Gastroesophageal sphincter (tissue), 3 donors: ENCODE results near the gene ZFR2.

Source experiments
- EP300 ChIP-seq: sonication (generic); formaldehyde crosslinking; IDR thresholded peaks from one replicate; pipeline ENCODE4 v1.6.1; 2017; ENCODE audit warnings: antibody characterized with exemption, mild to moderate bottlenecking
- POLR2A ChIP-seq, 2 donors: fragments of 450-650 bp; IDR thresholded peaks; one replicate each; pipeline ENCODE4 v1.6.1; 2017; ENCODE audit warnings: antibody characterized with exemption in 2 of 2, mild to moderate bottlenecking in 2 of 2, moderate library complexity in 1 of 2
- POLR2AphosphoS5 ChIP-seq: sonication (generic); formaldehyde crosslinking; IDR thresholded peaks from one replicate; pipeline ENCODE4 v1.6.1; 2017; ENCODE audit warnings: antibody characterized with exemption
- TF ChIP-seq, protein P1 (sequence below), 4 experiments: fragments of 200-600 bp in 2 of 4; fragments of 450-650 bp in 2 of 4; sonication (generic) in 1 of 4; IDR thresholded peaks; one replicate each; pipeline ENCODE4 v1.5.1; 2017 to 2019; ENCODE audit warnings: antibody characterized with exemption in 4 of 4, mild to moderate bottlenecking in 2 of 4, moderate library complexity in 2 of 4

DNA sequence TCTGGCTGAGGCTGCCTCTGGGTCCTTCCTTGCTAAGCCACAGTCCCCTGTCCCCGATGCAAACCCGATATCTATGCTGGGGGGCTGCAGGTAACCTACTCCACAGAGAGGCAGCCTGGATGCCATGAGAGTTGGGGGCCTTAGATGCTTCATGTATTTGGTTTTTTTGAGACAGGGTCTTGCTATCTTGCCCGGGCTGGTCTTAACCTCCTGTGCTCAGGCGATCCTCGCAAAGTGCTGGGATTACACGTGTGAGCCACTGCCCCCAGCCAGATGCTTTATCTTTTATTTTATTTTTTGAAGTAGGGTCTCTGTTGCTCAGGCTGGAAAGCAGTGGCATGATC, 13.2 kb upstream of the ZFR2 start:
- no peak for TF ChIP-seq POLR2A (IDR thresholded peaks at IDR 0.05)
- TF ChIP-seq, protein P1, sequence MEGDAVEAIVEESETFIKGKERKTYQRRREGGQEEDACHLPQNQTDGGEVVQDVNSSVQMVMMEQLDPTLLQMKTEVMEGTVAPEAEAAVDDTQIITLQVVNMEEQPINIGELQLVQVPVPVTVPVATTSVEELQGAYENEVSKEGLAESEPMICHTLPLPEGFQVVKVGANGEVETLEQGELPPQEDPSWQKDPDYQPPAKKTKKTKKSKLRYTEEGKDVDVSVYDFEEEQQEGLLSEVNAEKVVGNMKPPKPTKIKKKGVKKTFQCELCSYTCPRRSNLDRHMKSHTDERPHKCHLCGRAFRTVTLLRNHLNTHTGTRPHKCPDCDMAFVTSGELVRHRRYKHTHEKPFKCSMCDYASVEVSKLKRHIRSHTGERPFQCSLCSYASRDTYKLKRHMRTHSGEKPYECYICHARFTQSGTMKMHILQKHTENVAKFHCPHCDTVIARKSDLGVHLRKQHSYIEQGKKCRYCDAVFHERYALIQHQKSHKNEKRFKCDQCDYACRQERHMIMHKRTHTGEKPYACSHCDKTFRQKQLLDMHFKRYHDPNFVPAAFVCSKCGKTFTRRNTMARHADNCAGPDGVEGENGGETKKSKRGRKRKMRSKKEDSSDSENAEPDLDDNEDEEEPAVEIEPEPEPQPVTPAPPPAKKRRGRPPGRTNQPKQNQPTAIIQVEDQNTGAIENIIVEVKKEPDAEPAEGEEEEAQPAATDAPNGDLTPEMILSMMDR (IDR thresholded peaks at IDR 0.05), result no peak
- TF ChIP-seq EP300, result no peak
- no peak for TF ChIP-seq POLR2AphosphoS5
